H9 (cell line): ENCODE results near the gene MEF2C. TPM values are rescaled to one million over a fixed set of nuclear protein-coding genes. Genes with fewer than 3 reads are reported as not detected.

ENCODE experiments used
- DNase-seq: peaks from one replicate; pipeline ENCODE4 v3.0.0-alpha.2; 2017
- H2AFZ ChIP-seq: one replicate; pipeline ENCODE4 v1.6.1; 2013; ENCODE audit warnings: mild to moderate bottlenecking, low read length, control low read depth, moderate library complexity
- H2AK5ac ChIP-seq: 2 replicates; pipeline ENCODE4 v1.6.1; 2013; ENCODE audit warnings: low read length, control low read depth, mixed read lengths; ENCODE audit not compliant: insufficient read length
- H2BK120ac ChIP-seq: one replicate; pipeline ENCODE4 v1.6.1; 2013; ENCODE audit warnings: low read depth, mild to moderate bottlenecking, low read length, control low read depth, inconsistent platforms; ENCODE audit not compliant: poor library complexity, severe bottlenecking
- H2BK12ac ChIP-seq: 2 replicates; pipeline ENCODE4 v1.6.1; 2013; ENCODE audit warnings: low read length, control low read depth, mixed read lengths, low read depth; ENCODE audit not compliant: insufficient read length
- H2BK15ac ChIP-seq: 2 replicates; pipeline ENCODE4 v1.6.1; 2013; ENCODE audit warnings: low read depth, low read length, control low read depth
- H2BK20ac ChIP-seq: one replicate; pipeline ENCODE4 v1.6.1; 2013; ENCODE audit warnings: low read depth, mild to moderate bottlenecking, low read length, control low read depth, inconsistent platforms; ENCODE audit not compliant: poor library complexity, severe bottlenecking
- H2BK5ac ChIP-seq: 2 replicates; pipeline ENCODE4 v1.6.1; 2013; ENCODE audit warnings: low read length, control low read depth, mixed read lengths; ENCODE audit not compliant: insufficient read length
- H3K14ac ChIP-seq: 2 replicates; pipeline ENCODE4 v1.6.1; 2013; ENCODE audit warnings: low read length, control low read depth; ENCODE audit not compliant: insufficient read depth
- H3K18ac ChIP-seq: 2 replicates; pipeline ENCODE4 v1.6.1; 2013; ENCODE audit warnings: low read depth, mild to moderate bottlenecking, mixed read lengths, low read length, control low read depth; ENCODE audit not compliant: insufficient read length
- H3K23ac ChIP-seq: 2 replicates; pipeline ENCODE4 v1.6.1; 2013; ENCODE audit warnings: low read length, control low read depth, mixed read lengths, low read depth; ENCODE audit not compliant: insufficient read length
- H3K23me2 ChIP-seq: 2 replicates; pipeline ENCODE4 v1.6.1; 2013; ENCODE audit warnings: low read depth, mild to moderate bottlenecking, mixed read lengths, low read length, control low read depth; ENCODE audit not compliant: insufficient read length, poor library complexity, severe bottlenecking
- H3K27ac ChIP-seq: 2 replicates; pipeline ENCODE4 v1.5.1; 2013; ENCODE audit warnings: low read length, control low read depth, mixed read lengths, low read depth; ENCODE audit not compliant: insufficient read length
- H3K27me3 ChIP-seq: 2 replicates; pipeline ENCODE4 v1.6.1; 2013; ENCODE audit warnings: low read length, control low read depth, inconsistent platforms; ENCODE audit not compliant: insufficient read depth
- H3K4ac ChIP-seq: 2 replicates; pipeline ENCODE4 v1.6.1; 2013; ENCODE audit warnings: low read depth, mild to moderate bottlenecking, control low read depth, inconsistent platforms, low read length, moderate library complexity
- H3K4me1 ChIP-seq: 2 replicates; pipeline ENCODE4 v1.6.1; 2013; ENCODE audit warnings: low read length, control low read depth, inconsistent platforms; ENCODE audit not compliant: insufficient read depth
- H3K4me2 ChIP-seq: 2 replicates; pipeline ENCODE4 v1.6.1; 2013; ENCODE audit warnings: low read length, control low read depth, mixed read lengths; ENCODE audit not compliant: insufficient read length, insufficient read depth
- H3K56ac ChIP-seq: 2 replicates; pipeline ENCODE4 v1.6.1; 2013; ENCODE audit warnings: low read depth, mild to moderate bottlenecking, mixed read lengths, low read length, control low read depth; ENCODE audit not compliant: insufficient read length
- H3K79me1 ChIP-seq: 2 replicates; pipeline ENCODE4 v1.6.1; 2013; ENCODE audit warnings: low read depth, mild to moderate bottlenecking, moderate library complexity, low read length, control low read depth, inconsistent platforms; ENCODE audit not compliant: insufficient read depth, poor library complexity, severe bottlenecking
- H3K79me2 ChIP-seq: 2 replicates; pipeline ENCODE4 v1.6.1; 2013; ENCODE audit warnings: low read length, control low read depth, inconsistent platforms; ENCODE audit not compliant: insufficient read depth
- H3K9ac ChIP-seq: 2 replicates; pipeline ENCODE4 v1.6.1; 2013; ENCODE audit warnings: low read length, control low read depth, mixed read lengths; ENCODE audit not compliant: insufficient read length; ENCODE audit errors: extremely low read depth
- H3K9me3 ChIP-seq: one replicate; pipeline ENCODE4 v1.6.1; 2013; ENCODE audit warnings: low read depth, low read length, inconsistent platforms; ENCODE audit not compliant: control insufficient read depth
- H3T11ph ChIP-seq: one replicate; pipeline ENCODE4 v1.6.1; 2013; ENCODE audit warnings: mild to moderate bottlenecking, low read length, control low read depth, inconsistent platforms
- H4K20me1 ChIP-seq: one replicate; pipeline ENCODE4 v1.6.1; 2013; ENCODE audit not compliant: control insufficient read depth, insufficient read length, insufficient read depth
- H4K5ac ChIP-seq: 2 replicates; pipeline ENCODE4 v1.6.1; 2013; ENCODE audit warnings: low read depth, mild to moderate bottlenecking, mixed read lengths, low read length, control low read depth; ENCODE audit not compliant: insufficient read length
- H4K8ac ChIP-seq: replicated peaks from 2 replicates; pipeline ENCODE4 v1.6.1; 2013; ENCODE audit warnings: low read length, control low read depth, mixed read lengths, low read depth; ENCODE audit not compliant: insufficient read length
- H4K91ac ChIP-seq: 2 replicates; pipeline ENCODE4 v1.6.1; 2013; ENCODE audit warnings: low read depth, mild to moderate bottlenecking, moderate library complexity, mixed read lengths, low read length, control low read depth; ENCODE audit not compliant: insufficient read length
- H3K27ac Mint-ChIP-seq, 3 experiments: 2 replicates in 2 of 3; 3 replicates in 1 of 3; pipeline ENCODE4 v1.8.0; 2020 to 2021; ENCODE audit warnings: mixed read lengths in 3 of 3, mild to moderate bottlenecking in 1 of 3, moderate library complexity in 1 of 3
- H3K27me3 Mint-ChIP-seq: 2 replicates; pipeline ENCODE4 v1.8.0; 2021; ENCODE audit warnings: low read depth, mild to moderate bottlenecking, moderate library complexity, mixed read lengths
- H3K36me3 Mint-ChIP-seq, 3 experiments: 2 replicates in 2 of 3; 3 replicates in 1 of 3; pipeline ENCODE4 v1.8.0; 2020 to 2021; ENCODE audit warnings: low read depth in 3 of 3, mixed read lengths in 3 of 3; ENCODE audit not compliant: insufficient read depth in 1 of 3
- H3K4me1 Mint-ChIP-seq, 2 experiments: 2 replicates each; pipeline ENCODE4 v1.8.0; 2020; ENCODE audit warnings: mixed read lengths in 2 of 2
- H3K4me3 Mint-ChIP-seq, 2 experiments: 2 replicates in 1 of 2; 3 replicates in 1 of 2; pipeline ENCODE4 v1.8.0; 2020 to 2021; ENCODE audit warnings: mild to moderate bottlenecking in 2 of 2, mixed read lengths in 2 of 2, moderate library complexity in 1 of 2
- H3K9me3 Mint-ChIP-seq, 2 experiments: 2 replicates in 1 of 2; 3 replicates in 1 of 2; pipeline ENCODE4 v1.8.0; 2020; ENCODE audit warnings: mild to moderate bottlenecking in 2 of 2, mixed read lengths in 2 of 2, moderate library complexity in 1 of 2
- CTCF ChIP-seq: fragments of 200-600 bp; sonication (generic); conservative IDR thresholded peaks from 3 replicates; pipeline ENCODE4 v1.8.0; 2021; ENCODE audit warnings: antibody characterized with exemption, mild to moderate bottlenecking
- WGBS: extraction: QIAGEN DNeasy Blood & Tissue Kit; methylation state at CpG from one replicate; pipeline ENCODE4 v1.1.7; 2013; ENCODE audit warnings: missing lambda C conversion rate, low lambda C conversion rate, mixed read lengths; ENCODE audit not compliant: insufficient read length; ENCODE audit errors: extremely low coverage; 5-methylcytosine and 5-hydroxymethylcytosine counted together
- total RNA-seq: library from RNA; stranded (reverse); gene quantifications from 2 replicates; pipeline ENCODE4 v1.2.1, GENCODE V29; 2021

MEF2C gene
- total RNA-seq, 1 experiment from 2014 or later = 0.11 TPM

GRCh38 chr5:88839238-88839637, 43.7 kb downstream of the MEF2C start:
- Histone ChIP-seq H3K18ac (no peak overlapping the region), H3K79me2 (no peaks in the 10 kb centered on the region), H2BK15ac (no peak overlapping the region), H3K9me3 (no peaks in the 10 kb centered on the region), H3K4ac (no peak overlapping the region), H3K14ac (no peak overlapping the region), H4K20me1 (no peaks in the 10 kb centered on the region), H2AK5ac (no peak overlapping the region), H2BK12ac (no peak overlapping the region), H2AFZ (no peak overlapping the region), H4K5ac (no peak overlapping the region), H4K8ac (no peak overlapping the region), H3K4me1 (no peaks in the 10 kb centered on the region), H3K79me1 (no peaks in the 10 kb centered on the region), H3K56ac (no peak overlapping the region), H2BK5ac (no peak overlapping the region), H3K9ac (no peak overlapping the region), H3K23me2 (no peaks in the 10 kb centered on the region), H3K23ac (no peak overlapping the region), H3K4me2 (no peak overlapping the region), H3K27ac (no peak overlapping the region), H4K91ac (no peak overlapping the region), H2BK120ac (no peak overlapping the region), H3K27me3 (no peaks in the 10 kb centered on the region), H3T11ph (no peak overlapping the region), H2BK20ac (no peak overlapping the region)
- no peak for TF ChIP-seq CTCF
- H3K36me3 Mint-ChIP-seq = no peaks in the 10 kb centered on the region
- no peak for DNase-seq
- WGBS = no CpG with 5 or more reads among the region's 4 CpGs
- peaks cover 5 to 6% of the 10 kb centered on the region in 2 experiments for H3K4me1 Mint-ChIP-seq
- no peak overlapping the region for H3K4me3 Mint-ChIP-seq
- H3K9me3 Mint-ChIP-seq = no peaks in the 10 kb centered on the region; a peak in 1 of 5 replicates
- H3K27me3 Mint-ChIP-seq = no peaks in the 10 kb centered on the region
- H3K27ac Mint-ChIP-seq = no peak overlapping the region
